ENCODE results near the gene MTRF1L. TPM values are rescaled to one million over a fixed set of nuclear protein-coding genes. Genes with fewer than 3 reads are reported as not detected.

The MTRF1L gene
- 14.8 and 18.0 TPM in 2 replicates for total RNA-seq (2014; rRNA removed; shearing (Covaris generic))
- polyA plus RNA-seq (2014; cell fraction: nucleus; rRNA removed), result 7.7 and 14.6 TPM in 2 replicates

- peak; percentile 90 for DNase-seq (ENCODE audit: extremely low read depth, low read depth)
Observed at GRCh38 chr6:153002613-153003365, at the start of gene MTRF1L. Gene MTRF1L (minus strand): TSS chr6:153002709. CDS start chr6:153002685, 24 bp downstream.

GRCh38 chr6:153051801-153052200 lies 49.3 kb upstream of the MTRF1L start:
- no peak for DNase-seq (ENCODE audit: extremely low read depth, low read depth)

- DNase-seq (ENCODE audit: extremely low read depth, low read depth), result no peak
Observed at GRCh38 chr6:153048631-153049030, 46.1 kb upstream of the MTRF1L start.

- no peak for DNase-seq (ENCODE audit: extremely low read depth, low read depth)
Observed at GRCh38 chr6:153047386-153047785, 44.9 kb upstream of the MTRF1L start.

- DNase-seq (ENCODE audit: extremely low read depth, low read depth), result no peak
Observed at GRCh38 chr6:153045271-153045670, 42.8 kb upstream of the MTRF1L start.

GRCh38 chr6:153044295-153044694 lies 41.8 kb upstream of the MTRF1L start:
- DNase-seq (ENCODE audit: extremely low read depth, low read depth), result no peak

- DNase-seq (ENCODE audit: extremely low read depth, low read depth), result no peak
Observed at GRCh38 chr6:153043719-153044118, 41.2 kb upstream of the MTRF1L start.

- no peak for DNase-seq (ENCODE audit: extremely low read depth, low read depth)
Observed at GRCh38 chr6:153038378-153039057, 36.0 kb upstream of the MTRF1L start.

- DNase-seq (ENCODE audit: extremely low read depth, low read depth), result no peak
Observed at GRCh38 chr6:153034139-153034538, 31.6 kb upstream of the MTRF1L start.

GRCh38 chr6:153032255-153032882 lies 29.9 kb upstream of the MTRF1L start:
- no peak for DNase-seq (ENCODE audit: extremely low read depth, low read depth)

- DNase-seq (ENCODE audit: extremely low read depth, low read depth), result no peak
Observed at GRCh38 chr6:153031335-153031955, 28.9 kb upstream of the MTRF1L start.

- DNase-seq (ENCODE audit: extremely low read depth, low read depth), result no peak
Observed at GRCh38 chr6:153028963-153029362, 26.5 kb upstream of the MTRF1L start.

GRCh38 chr6:153028286-153028685 lies 25.8 kb upstream of the MTRF1L start:
- DNase-seq (ENCODE audit: extremely low read depth, low read depth), result no peak

GRCh38 chr6:153027480-153027879 lies 25.0 kb upstream of the MTRF1L start:
- no peak for DNase-seq (ENCODE audit: extremely low read depth, low read depth)

GRCh38 chr6:153024709-153025017 lies 22.2 kb upstream of the MTRF1L start:
- DNase-seq (ENCODE audit: extremely low read depth, low read depth), result no peak

GRCh38 chr6:153023977-153024708 lies 21.6 kb upstream of the MTRF1L start:
- peak; percentile 54 for DNase-seq (ENCODE audit: extremely low read depth, low read depth)

- no peak for DNase-seq (ENCODE audit: extremely low read depth, low read depth)
Observed at GRCh38 chr6:153018355-153018754, 15.8 kb upstream of the MTRF1L start.

GRCh38 chr6:153016846-153017245 lies 14.3 kb upstream of the MTRF1L start:
- no peak for DNase-seq (ENCODE audit: extremely low read depth, low read depth)

- no peak for DNase-seq (ENCODE audit: extremely low read depth, low read depth)
Observed at GRCh38 chr6:153015094-153015640, 12.7 kb upstream of the MTRF1L start.

- no peak for DNase-seq (ENCODE audit: extremely low read depth, low read depth)
Observed at GRCh38 chr6:153013438-153013837, 10.9 kb upstream of the MTRF1L start.
